ENCODE data around the gene ASCL1.

GRCh38 chr12:102954134-102954533 lies 3.3 kb upstream of the ASCL1 start:
- TF ChIP-seq CTCF (IDR thresholded peaks at IDR 0.05) (no peak), EP300 (IDR thresholded peaks at IDR 0.05) (no peak), POLR2A (IDR thresholded peaks at IDR 0.05) (no peak)

Data from ovary (tissue), 3 donors.